Mucosa of descending colon (tissue), 3 donors: Measurements from ENCODE around the gene CCL17. TPM values are rescaled to one million over a fixed set of nuclear protein-coding genes. Genes with fewer than 3 reads are reported as not detected.

Experiments
- ATAC-seq: fragments of 200-7000 bp; cut with Tn5 transposase; one replicate; pipeline ENCODE4 v1.9.1; 2020; ENCODE audit warnings: mild to moderate bottlenecking, moderate library complexity
- DNase-seq, 3 donors: peaks; one replicate each; pipeline ENCODE4 v3.0.0-alpha.2; 2020
- H3K36me3 ChIP-seq: fragments of 200-600 bp; one replicate; pipeline ENCODE4 v1.8.0; 2021; ENCODE audit warnings: low read depth, mild to moderate bottlenecking
- H3K4me1 ChIP-seq: fragments of 200-600 bp; one replicate; pipeline ENCODE4 v1.8.0; 2021; ENCODE audit warnings: low read depth, mild to moderate bottlenecking
- H3K4me3 ChIP-seq: fragments of 200-600 bp; one replicate; pipeline ENCODE4 v1.8.0; 2021; ENCODE audit warnings: mild to moderate bottlenecking
- H3K9me3 ChIP-seq: fragments of 200-600 bp; one replicate; pipeline ENCODE4 v1.8.0; 2021; ENCODE audit warnings: mild to moderate bottlenecking
- intact Hi-C, 2 donors: fragments of 100-400 bp; cut with DNase I in 1 of 2; cut with micrococcal nuclease in 1 of 2; formaldehyde crosslinking; loops; one replicate each; pipeline versions ENCODE4 v1.11.0 to v1.11.1; 2022; cut with DNase I, micrococcal nuclease
- total RNA-seq, 3 donors: library from RNA; stranded (reverse); fragmentation: NEBNext Ultra II Directional in 2 of 3; extraction: Animal tissue kit (Norgen Biotek cat#: 25700) in 2 of 3; gene quantifications; one replicate each; pipeline versions ENCODE4 v1.2.1 to v1.2.4, GENCODE V29; 2021 to 2023
- TF ChIP-seq, protein P1 (sequence below): fragments of 200-600 bp; IDR thresholded peaks from one replicate; pipeline ENCODE4 v1.8.0; 2022; ENCODE audit warnings: antibody characterized with exemption, mild to moderate bottlenecking
- donor health status: DM: no; HTN: no; CAD: no; lungs with moderate emphysema.
- donor health status: DM: no; HTN: no; CAD: no.
- donor health status: DM: no; HTN: yes; CAD: no.

CCL17 gene
- total RNA-seq, 3 donors from 2014 or later = not detected

DNA sequence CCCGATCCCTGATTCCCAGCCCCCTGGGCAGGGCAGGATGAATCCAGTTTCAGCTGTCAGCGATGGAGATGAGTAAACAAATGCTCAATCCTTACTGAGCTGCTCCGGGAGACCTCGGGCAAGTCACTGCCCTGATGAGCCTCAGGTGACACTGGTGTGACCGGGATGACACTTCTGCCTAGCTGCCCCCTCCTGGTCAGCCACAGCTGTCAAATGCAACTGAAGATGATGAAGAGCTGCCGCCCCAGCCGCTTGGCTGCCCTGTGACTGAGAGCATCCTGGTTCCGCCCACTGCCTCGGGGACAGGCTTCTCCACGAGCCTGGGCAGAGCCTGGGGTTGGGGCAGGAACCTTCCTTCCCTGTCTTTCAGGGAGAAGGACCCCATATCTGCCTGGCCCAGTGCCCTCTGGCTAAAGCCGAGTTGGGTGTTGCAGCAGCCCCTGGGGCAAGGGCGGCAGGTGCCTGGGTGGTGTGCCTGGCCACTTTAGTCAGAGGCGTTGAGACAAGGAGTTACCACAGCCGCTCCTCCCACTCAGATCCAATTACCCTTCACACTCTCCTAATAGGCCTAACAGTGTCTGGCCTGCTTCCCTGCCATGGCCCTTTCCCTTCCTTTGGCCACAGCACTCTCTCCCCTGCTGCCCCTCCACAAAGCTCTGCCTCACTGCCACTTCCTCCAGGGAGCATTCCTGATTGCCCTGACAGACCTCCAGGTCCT lies 5.5 kb downstream of the CCL17 start:
- Histone ChIP-seq H3K4me3 (no peak overlapping the region), H3K36me3 (no peaks in the 10 kb centered on the region), H3K9me3 (no peaks in the 10 kb centered on the region), H3K4me1 (no peaks in the 10 kb centered on the region)
- TF ChIP-seq, protein P1, sequence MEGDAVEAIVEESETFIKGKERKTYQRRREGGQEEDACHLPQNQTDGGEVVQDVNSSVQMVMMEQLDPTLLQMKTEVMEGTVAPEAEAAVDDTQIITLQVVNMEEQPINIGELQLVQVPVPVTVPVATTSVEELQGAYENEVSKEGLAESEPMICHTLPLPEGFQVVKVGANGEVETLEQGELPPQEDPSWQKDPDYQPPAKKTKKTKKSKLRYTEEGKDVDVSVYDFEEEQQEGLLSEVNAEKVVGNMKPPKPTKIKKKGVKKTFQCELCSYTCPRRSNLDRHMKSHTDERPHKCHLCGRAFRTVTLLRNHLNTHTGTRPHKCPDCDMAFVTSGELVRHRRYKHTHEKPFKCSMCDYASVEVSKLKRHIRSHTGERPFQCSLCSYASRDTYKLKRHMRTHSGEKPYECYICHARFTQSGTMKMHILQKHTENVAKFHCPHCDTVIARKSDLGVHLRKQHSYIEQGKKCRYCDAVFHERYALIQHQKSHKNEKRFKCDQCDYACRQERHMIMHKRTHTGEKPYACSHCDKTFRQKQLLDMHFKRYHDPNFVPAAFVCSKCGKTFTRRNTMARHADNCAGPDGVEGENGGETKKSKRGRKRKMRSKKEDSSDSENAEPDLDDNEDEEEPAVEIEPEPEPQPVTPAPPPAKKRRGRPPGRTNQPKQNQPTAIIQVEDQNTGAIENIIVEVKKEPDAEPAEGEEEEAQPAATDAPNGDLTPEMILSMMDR = no peak
- DNase-seq = no peak
- no peak for ATAC-seq
- intact Hi-C loops = no loop called here

DNA sequence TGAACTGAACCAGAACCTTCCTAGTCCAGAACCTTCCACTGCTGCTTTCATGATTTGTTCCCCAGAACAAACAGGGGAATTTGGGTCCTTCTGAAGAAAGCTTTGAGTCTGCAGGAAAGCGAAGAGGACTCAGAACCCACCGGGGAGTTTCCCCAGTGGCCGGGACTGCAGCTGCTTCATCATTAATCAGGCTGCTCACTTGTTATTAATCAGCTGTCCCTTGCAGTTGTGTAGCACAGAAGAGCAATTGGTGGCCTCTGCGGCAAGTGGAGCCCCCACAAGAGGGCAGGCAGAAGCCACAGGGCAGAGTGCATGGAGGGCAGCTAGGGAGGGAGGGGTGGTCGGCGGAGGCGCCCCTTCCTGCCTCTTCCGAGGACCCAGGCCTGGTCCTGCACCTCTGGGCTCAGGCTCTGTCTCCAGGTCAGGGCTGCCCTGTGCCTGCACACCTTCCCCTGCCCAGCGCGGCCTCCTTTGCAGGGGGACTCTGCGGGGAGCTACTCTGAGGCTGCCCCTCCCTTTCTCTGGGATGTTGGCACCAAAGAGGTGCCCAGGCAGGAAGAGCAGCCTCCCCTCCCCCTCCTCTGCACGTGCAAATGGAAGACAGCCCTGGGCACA lies 6.9 kb downstream of the CCL17 start:
- TF ChIP-seq, protein P1 = no peak
- intact Hi-C loops = no loop called here
- Histone ChIP-seq H3K36me3 (no peaks in the 10 kb centered on the region), H3K4me1 (no peaks in the 10 kb centered on the region), H3K4me3 (no peak overlapping the region), H3K9me3 (no peaks in the 10 kb centered on the region)
- DNase-seq (no peak), ATAC-seq (no peak)

DNA sequence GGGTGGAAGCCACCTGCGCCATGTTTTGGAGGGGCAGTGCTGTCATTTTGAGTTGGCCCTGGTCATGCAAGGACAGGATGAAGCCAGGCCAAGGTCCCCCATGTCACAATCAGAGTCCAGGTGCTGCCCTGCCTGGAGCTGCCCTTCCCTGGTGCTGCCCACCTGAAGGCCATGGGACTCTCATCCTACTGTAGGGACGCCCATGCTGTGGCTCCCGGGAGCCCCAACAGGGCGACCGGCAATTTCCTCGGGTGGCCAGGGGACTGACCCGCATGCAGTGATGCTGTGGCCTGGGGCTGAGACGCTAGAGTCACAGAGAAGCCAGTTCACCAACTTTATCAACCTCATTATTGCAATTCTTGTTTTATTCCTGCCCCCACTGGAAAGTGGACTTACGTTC lies 8.0 kb downstream of the CCL17 start:
- Histone ChIP-seq H3K4me1 (peaks cover 7% of the 10 kb centered on the region), H3K36me3 (no peaks in the 10 kb centered on the region), H3K4me3 (no peak overlapping the region), H3K9me3 (no peaks in the 10 kb centered on the region)
- ATAC-seq (no peak), DNase-seq (no peak)
- TF ChIP-seq, protein P1 = no peak
- intact Hi-C loops = no loop called here

DNA sequence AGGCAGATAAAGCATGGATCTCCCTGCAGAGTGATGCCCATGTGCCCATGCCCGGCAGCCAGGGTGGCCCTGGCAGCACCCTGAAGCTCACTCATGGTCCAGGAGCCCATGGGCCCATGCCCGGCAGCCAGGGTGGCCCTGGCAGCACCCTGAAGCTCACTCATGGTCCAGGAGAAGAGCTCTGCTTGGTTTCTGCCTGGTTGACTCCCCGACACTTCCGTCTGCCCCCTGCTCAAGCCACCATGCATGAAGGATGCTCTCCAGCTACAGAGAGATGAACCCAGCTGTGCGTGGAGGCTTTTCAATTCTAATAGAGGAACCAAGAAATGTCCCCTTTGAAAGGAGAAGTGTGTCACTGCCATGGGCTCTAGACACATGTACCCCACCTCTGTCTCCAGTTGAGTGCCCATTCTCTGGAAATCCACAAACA lies 8.7 kb downstream of the CCL17 start:
- ATAC-seq (peak; percentile 32), DNase-seq (no peak)
- TF ChIP-seq, protein P1 = no peak
- H3K36me3 ChIP-seq = no peaks in the 10 kb centered on the region
- intact Hi-C loops = no loop called here
- H3K4me3 ChIP-seq = no peak overlapping the region
- no peaks in the 10 kb centered on the region for H3K9me3 ChIP-seq
- H3K4me1 ChIP-seq = peaks cover 7% of the 10 kb centered on the region

DNA sequence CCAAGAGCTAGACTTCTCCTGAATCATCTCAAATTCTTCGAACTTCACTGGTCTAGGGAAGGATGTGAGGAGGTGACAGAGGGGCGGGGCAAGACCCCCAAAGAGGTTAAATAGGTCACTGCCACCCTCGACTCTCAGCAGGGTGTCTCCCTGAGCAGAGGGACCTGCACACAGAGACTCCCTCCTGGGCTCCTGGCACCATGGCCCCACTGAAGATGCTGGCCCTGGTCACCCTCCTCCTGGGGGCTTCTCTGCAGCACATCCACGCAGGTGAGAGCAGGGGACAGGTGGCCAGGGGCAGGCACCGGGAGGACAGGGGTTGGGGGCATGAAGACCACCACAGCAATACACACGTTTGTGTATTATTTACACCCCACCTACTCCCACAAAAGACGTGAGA lies 9.2 kb downstream of the CCL17 start:
- intact Hi-C loops = no loop called here

More for the DNA sequence above, 9.2 kb downstream of the CCL17 start:
- Histone ChIP-seq H3K9me3 (no peaks in the 10 kb centered on the region), H3K36me3 (no peaks in the 10 kb centered on the region), H3K4me3 (no peak overlapping the region), H3K4me1 (peaks cover 10% of the 10 kb centered on the region)
- TF ChIP-seq, protein P1 = no peak
- no peak for DNase-seq
- no peak for ATAC-seq
